ENCODE measurements around the gene ZFR2.
"Not testable (repeated sequence)": the region's sequence is repeated elsewhere in the genome, so short reads cannot be mapped to it uniquely, and the experiment has no call there.

Gene ZFR2

DNA sequence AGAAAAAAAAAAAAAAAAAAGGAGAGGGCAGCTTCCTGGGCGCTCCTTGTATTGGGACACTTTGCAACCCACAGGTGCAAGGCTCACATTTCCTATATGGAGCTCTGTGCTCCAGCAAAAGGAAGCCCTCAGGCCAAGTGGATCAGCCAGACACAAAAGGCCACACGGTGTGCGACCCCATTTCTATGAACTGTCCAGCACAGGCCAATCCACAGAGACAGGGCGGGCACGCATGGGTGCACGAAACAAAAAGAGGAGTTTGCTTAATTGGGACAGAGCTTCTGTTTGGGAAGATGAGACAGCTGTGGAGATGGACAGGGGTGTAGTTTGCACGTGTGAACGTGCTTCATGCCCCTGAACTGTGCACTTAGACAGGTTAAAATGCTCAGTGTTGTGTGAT lies 51.1 kb downstream of the ZFR2 start:
- TF ChIP-seq, protein P1, sequence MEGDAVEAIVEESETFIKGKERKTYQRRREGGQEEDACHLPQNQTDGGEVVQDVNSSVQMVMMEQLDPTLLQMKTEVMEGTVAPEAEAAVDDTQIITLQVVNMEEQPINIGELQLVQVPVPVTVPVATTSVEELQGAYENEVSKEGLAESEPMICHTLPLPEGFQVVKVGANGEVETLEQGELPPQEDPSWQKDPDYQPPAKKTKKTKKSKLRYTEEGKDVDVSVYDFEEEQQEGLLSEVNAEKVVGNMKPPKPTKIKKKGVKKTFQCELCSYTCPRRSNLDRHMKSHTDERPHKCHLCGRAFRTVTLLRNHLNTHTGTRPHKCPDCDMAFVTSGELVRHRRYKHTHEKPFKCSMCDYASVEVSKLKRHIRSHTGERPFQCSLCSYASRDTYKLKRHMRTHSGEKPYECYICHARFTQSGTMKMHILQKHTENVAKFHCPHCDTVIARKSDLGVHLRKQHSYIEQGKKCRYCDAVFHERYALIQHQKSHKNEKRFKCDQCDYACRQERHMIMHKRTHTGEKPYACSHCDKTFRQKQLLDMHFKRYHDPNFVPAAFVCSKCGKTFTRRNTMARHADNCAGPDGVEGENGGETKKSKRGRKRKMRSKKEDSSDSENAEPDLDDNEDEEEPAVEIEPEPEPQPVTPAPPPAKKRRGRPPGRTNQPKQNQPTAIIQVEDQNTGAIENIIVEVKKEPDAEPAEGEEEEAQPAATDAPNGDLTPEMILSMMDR (IDR thresholded peaks at IDR 0.05; ENCODE audit: low read depth, low read length, missing control alignments) = no peak
- no peak overlapping the region for H3K4me3 ChIP-seq (ENCODE audit: low read depth, low read length)

DNA sequence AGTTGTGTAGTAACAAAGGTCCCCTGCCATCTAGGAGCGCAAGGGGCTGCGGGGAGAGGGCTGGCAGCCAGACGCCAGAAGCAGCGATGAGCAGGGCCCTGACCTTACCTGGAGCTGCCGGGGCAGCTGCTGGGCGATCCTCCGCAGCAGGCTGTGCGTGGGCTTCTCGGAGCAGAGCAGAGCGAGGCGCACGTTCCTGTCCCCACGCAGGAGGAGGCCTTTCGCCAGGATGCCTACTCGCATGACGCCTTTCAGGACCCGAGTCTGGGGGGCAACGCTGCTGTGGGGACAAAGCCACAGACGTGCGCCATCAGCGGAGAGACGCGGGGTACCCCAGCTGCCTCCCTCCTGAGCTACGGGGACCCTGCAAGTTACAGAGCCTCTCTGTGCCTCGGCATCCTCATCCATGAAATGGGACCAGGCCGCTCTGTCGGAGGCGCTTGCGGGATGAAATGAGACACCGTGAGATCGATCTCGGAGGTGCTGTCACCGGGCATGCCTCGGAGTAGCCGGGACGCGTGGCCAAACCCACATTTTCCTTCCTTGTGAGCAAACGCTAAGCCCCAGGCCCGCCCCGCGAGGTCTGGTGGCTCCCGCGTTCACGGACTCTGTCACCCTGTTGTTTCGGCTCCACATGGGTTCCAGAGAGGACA lies 52.1 kb downstream of the ZFR2 start:
- no peak for DNase-seq (ENCODE audit: low read depth)
- TF ChIP-seq, protein P1 (IDR thresholded peaks at IDR 0.05; ENCODE audit: low read depth, low read length, missing control alignments) = no peak

More for the DNA sequence above, 51.1 kb downstream of the ZFR2 start:
- no peak for DNase-seq (ENCODE audit: low read depth)

DNA sequence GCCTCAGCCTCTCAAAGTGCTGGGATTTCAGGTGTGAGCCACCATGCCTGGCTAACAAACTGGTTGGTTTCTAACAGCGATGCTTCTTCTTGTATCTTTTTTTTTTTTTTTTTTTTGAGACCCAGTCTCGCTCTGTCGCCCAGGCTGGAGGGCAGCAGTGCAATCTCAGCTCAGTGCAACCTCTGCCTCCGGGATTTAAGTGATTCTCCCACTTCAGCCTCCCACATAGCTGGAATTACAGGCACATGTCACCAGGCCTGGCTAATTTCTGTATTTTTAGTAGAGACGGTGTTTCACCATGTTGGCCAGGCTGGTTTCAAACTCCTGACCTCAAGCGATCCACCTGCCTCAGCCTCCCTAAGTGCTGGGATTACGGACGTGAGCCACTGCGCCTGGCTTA lies 52.7 kb downstream of the ZFR2 start:
- DNase-seq (ENCODE audit: low read depth) = not testable (repeated sequence)

More for the DNA sequence above, 52.1 kb downstream of the ZFR2 start:
- H3K4me3 ChIP-seq (ENCODE audit: low read depth, low read length) = no peak overlapping the region

DNA sequence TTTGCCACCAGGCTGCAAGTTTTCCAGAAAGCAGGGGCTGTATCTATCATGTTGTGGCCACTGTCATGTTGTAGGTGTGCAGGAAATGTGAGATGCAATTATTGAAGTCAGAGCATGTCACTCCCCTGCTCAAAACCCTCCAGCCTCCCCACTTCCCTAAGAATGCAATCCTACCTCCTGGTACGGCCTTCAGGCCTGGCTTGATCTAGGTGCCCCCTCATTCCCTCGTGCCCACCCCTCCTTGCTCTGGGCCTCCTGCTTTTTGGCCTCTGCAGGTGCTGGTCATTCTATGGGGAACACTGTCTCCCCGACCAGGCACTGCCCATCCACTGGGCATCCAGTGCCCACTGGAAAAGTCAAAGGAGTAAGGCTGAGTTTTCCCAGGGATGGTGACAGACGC lies 54.2 kb downstream of the ZFR2 start:
- no peak overlapping the region for H3K4me3 ChIP-seq (ENCODE audit: low read depth, low read length)
- DNase-seq (ENCODE audit: low read depth) = no peak
- TF ChIP-seq, protein P1 (IDR thresholded peaks at IDR 0.05; ENCODE audit: low read depth, low read length, missing control alignments) = no peak

More for the DNA sequence above, 52.7 kb downstream of the ZFR2 start:
- H3K4me3 ChIP-seq (ENCODE audit: low read depth, low read length) = not testable (repeated sequence)

DNA sequence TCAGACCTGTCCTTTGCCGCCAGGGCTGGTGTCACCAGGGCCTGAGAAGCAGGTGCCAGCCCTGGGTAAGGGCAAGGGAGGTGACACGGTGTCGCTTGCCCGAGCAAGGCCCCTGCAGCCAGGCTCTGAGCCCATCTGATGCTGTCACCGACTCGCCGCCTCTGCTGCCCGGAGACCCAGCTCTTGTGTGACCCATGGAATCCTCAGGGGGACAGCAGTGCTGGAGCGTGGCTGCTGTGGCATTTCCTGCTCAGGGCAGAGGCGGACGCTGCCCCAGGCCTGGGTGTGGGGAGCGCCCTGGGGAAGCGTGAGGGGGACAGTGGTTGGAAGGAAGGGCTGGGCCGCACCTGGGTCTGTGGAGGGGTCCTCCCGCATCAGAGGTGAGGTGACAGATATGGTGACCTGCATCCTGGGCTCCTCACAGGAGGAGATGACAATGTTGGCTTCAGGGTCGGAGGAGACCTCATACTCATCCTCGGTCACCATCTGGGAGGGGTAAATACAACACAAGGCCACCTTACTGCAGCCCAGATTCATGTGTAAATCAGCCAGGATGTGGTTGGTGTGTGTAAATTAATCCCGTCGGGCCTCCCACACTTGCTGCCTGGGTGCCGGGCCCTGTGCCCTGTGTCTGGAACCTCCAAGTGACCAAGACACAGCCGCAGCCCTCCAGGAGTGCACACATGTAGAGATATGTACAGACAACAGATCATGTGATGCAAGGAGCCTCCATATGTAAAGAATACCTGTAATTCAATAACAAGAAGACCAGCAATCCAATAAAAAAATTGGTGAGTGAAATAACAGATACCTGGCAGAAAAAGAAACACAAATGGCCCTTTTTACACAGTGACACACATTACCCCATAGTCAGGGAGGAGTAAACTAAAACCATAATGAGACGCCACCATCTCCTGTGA lies 55.1 kb downstream of the ZFR2 start:
- no peak overlapping the region for H3K4me3 ChIP-seq (ENCODE audit: low read depth, low read length)
- TF ChIP-seq, protein P1 (IDR thresholded peaks at IDR 0.05; ENCODE audit: low read depth, low read length, missing control alignments) = no peak
- no peak for DNase-seq (ENCODE audit: low read depth)

DNA sequence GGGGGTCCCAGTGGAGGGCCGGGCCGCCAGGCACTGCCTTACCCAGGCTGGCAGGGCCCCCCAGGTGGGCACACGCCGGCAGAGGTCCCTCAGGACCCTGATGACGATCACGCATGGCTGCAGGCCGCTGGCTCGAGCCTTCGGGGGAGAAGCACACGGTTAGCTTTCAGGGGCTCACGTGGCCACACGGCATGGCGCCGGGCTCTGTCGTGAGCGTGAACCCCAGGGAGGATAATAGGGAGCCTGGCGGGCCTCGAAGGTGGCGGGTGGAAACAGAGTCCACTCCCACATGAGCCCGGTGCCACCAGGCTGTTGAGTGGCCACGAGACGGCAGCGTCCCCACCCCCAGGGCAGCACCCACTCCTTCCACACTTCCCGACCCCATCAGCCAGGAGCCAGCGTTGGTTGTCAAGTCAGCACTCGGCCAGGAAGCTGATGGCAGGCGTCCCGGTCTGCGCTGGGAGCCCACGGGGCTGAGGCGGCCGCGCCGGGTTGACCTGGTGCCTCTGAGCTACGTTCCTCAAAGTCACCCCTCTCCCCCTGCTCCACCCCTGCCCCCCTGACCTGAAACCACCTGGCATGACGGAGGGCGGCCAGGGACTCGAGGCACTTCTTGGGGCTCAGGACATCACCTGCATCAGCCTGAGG lies 58.0 kb downstream of the ZFR2 start:
- no peak overlapping the region for H3K4me3 ChIP-seq (ENCODE audit: low read depth, low read length)
- TF ChIP-seq, protein P1 (IDR thresholded peaks at IDR 0.05; ENCODE audit: low read depth, low read length, missing control alignments) = no peak
- DNase-seq (ENCODE audit: low read depth) = no peak

Measured in GM12864 (cell line).